K562 (cell line): Measurements from ENCODE around the gene ZNF564. TPM values are rescaled to one million over a fixed set of nuclear protein-coding genes. Genes with fewer than 3 reads are reported as not detected.

Source experiments
- ARHGAP35 ChIP-seq: fragments of 450-650 bp; IDR thresholded peaks from 2 replicates; pipeline ENCODE4 v1.6.1; 2018; ENCODE audit not compliant: partially characterized antibody
- CEBPZ ChIP-seq: fragments of 150-350 bp; IDR thresholded peaks from 2 replicates; pipeline ENCODE4 v1.6.1; 2014; ENCODE audit warnings: low read depth, mild to moderate bottlenecking, low read length, borderline replicate concordance
- CREBBP ChIP-seq: IDR thresholded peaks from one replicate; pipeline ENCODE4 v1.6.1; 2012; ENCODE audit warnings: low read depth, mild to moderate bottlenecking, control low read depth, inconsistent platforms, low read length
- FOXA1 ChIP-seq: fragments of 450-650 bp; IDR thresholded peaks from 2 replicates; pipeline ENCODE4 v1.6.1; 2016; ENCODE audit warnings: mild to moderate bottlenecking, borderline replicate concordance
- GABPB1 ChIP-seq: sonication (generic); formaldehyde crosslinking; IDR thresholded peaks from 2 replicates; pipeline ENCODE4 v1.8.0; 2022; ENCODE audit warnings: mild to moderate bottlenecking, missing genetic modification reagents
- GATAD2B ChIP-seq: fragments of 450-650 bp; IDR thresholded peaks from 2 replicates; pipeline ENCODE4 v1.6.1; 2017; ENCODE audit warnings: mild to moderate bottlenecking, borderline replicate concordance
- GTF2A2 ChIP-seq: IDR thresholded peaks from 2 replicates; pipeline ENCODE4 v1.6.1; 2016; ENCODE audit warnings: mild to moderate bottlenecking, missing genetic modification characterization, missing compliant biosample characterization
- LARP7 ChIP-seq: fragments of 450-650 bp; IDR thresholded peaks from 2 replicates; pipeline ENCODE4 v1.6.1; 2016
- NBN ChIP-seq: fragments of 450-650 bp; IDR thresholded peaks from 2 replicates; pipeline ENCODE4 v1.6.1; 2016; ENCODE audit warnings: low read depth, mild to moderate bottlenecking
- SIN3B ChIP-seq: fragments of 450-650 bp; IDR thresholded peaks from 2 replicates; pipeline ENCODE4 v1.6.1; 2017; ENCODE audit warnings: low read depth, mild to moderate bottlenecking, moderate library complexity
- SIRT6 ChIP-seq: IDR thresholded peaks from one replicate; pipeline ENCODE4 v1.6.1; 2012; ENCODE audit warnings: low read depth, mild to moderate bottlenecking, control low read depth, inconsistent platforms, low read length, moderate library complexity
- SIX5 ChIP-seq, 2 experiments: IDR thresholded peaks; 2 replicates each; pipeline ENCODE4 v1.6.1; 2011; ENCODE audit warnings: low read length in 2 of 2, borderline replicate concordance in 1 of 2, low read depth in 1 of 2, mild to moderate bottlenecking in 1 of 2, moderate library complexity in 1 of 2; ENCODE audit not compliant: insufficient read depth in 1 of 2
- SRSF9 ChIP-seq: fragments of 200-400 bp; formaldehyde crosslinking; IDR thresholded peaks from 2 replicates; pipeline ENCODE4 v1.6.1; 2017; ENCODE audit warnings: low read depth, low read length, borderline replicate concordance
- TFAP4 ChIP-seq: sonication (generic); formaldehyde crosslinking; IDR thresholded peaks from 2 replicates; pipeline ENCODE4 v1.8.0; 2022; ENCODE audit warnings: missing genetic modification reagents, mild to moderate bottlenecking, moderate library complexity, borderline replicate concordance
- THRAP3 ChIP-seq: fragments of 450-650 bp; IDR thresholded peaks from 2 replicates; pipeline ENCODE4 v1.6.1; 2016; ENCODE audit warnings: mild to moderate bottlenecking, inconsistent platforms, borderline replicate concordance
- ZBTB2 ChIP-seq: fragments of 450-650 bp; IDR thresholded peaks from 2 replicates; pipeline ENCODE4 v1.6.1; 2016; ENCODE audit warnings: antibody characterized with exemption
- ZNF124 ChIP-seq: sonication (generic); formaldehyde crosslinking; IDR thresholded peaks from 2 replicates; pipeline ENCODE4 v1.8.1; 2022; ENCODE audit warnings: missing genetic modification reagents
- ZNF584 ChIP-seq: fragments of 200-800 bp; sonication (Bioruptor generic); IDR thresholded peaks from 2 replicates; pipeline ENCODE4 v1.6.1; 2016; ENCODE audit warnings: low read depth, mild to moderate bottlenecking, missing genetic modification characterization, missing compliant biosample characterization
- polyA plus RNA-seq, 8 experiments: library from polyadenylated mRNA; depleted of rRNA in 4 of 8; stranded (reverse) in 5 of 8; unstranded in 3 of 8; fragments of >200 nt; fragmentation: Nextera tagmentation in 2 of 8; fragmentation: Illumina TruSeq in 1 of 8; extraction: Ambion mirVana in 2 of 8; extraction: Trizol in 1 of 8; gene quantifications; 2 replicates each; pipeline versions ENCODE4 v1.2.1 to v1.2.3, GENCODE V29; 2011 to 2014; ENCODE audit warnings: inconsistent platforms in 1 of 8, missing spikeins in 1 of 8
- total RNA-seq, 7 experiments: library from RNA; depleted of rRNA in 6 of 7; stranded (reverse); fragments of >200 nt in 6 of 7; fragmentation: Illumina TruSeq in 2 of 7; extraction: Trizol in 2 of 7; gene quantifications; 2 replicates each; pipeline versions ENCODE4 v1.2.1 to v1.2.3, GENCODE V29; 2011 to 2021; ENCODE audit warnings: low replicate concordance in 1 of 7

ZNF564 gene
- total and polyA plus RNA-seq, 9 of the 15 experiments (the other 6 are each of a cell fraction or from before 2014, with no cell fraction given), result 1.4 to 8.1 (median 5.6) TPM

- TF ChIP-seq ARHGAP35, result no peak
- TF ChIP-seq SIX5 (IDR thresholded peaks at IDR 0.05; ENCODE audit: borderline replicate concordance in 1 of 2, insufficient read depth in 1 of 2, low read depth in 1 of 2, low read length in 2 of 2), result no peak; a peak in 1 of 4 replicates
- no peak for TF ChIP-seq NBN
- TF ChIP-seq GTF2A2 (tag), result no peak
- no peak for TF ChIP-seq ZNF584 (CRISPR knock-in tag)
- peak; percentile 92; the same call in 1 of the 2 replicates for TF ChIP-seq CEBPZ
- no peak; the same call in 1 of the 2 replicates for TF ChIP-seq GATAD2B
- peak; percentile 84; the same call in 1 of the 2 replicates for TF ChIP-seq TFAP4 (CRISPR knock-in tag)
- no peak for TF ChIP-seq FOXA1
- TF ChIP-seq LARP7, result no peak; the same call in 1 of the 2 replicates
- peak; percentile 75 for TF ChIP-seq SIN3B
- no peak for TF ChIP-seq ZBTB2
- TF ChIP-seq ZNF124 (CRISPR knock-in tag), result no peak
- TF ChIP-seq THRAP3, result no peak
- TF ChIP-seq GABPB1, result peak; percentile 96
- no peak for TF ChIP-seq SRSF9
- TF ChIP-seq CREBBP, result no peak
- no peak for TF ChIP-seq SIRT6
Measured at GRCh38 chr19:12551060-12551832, at the start of gene ZNF564 (continued).
